ENCODE measurements around the gene IL17C.

DNA sequence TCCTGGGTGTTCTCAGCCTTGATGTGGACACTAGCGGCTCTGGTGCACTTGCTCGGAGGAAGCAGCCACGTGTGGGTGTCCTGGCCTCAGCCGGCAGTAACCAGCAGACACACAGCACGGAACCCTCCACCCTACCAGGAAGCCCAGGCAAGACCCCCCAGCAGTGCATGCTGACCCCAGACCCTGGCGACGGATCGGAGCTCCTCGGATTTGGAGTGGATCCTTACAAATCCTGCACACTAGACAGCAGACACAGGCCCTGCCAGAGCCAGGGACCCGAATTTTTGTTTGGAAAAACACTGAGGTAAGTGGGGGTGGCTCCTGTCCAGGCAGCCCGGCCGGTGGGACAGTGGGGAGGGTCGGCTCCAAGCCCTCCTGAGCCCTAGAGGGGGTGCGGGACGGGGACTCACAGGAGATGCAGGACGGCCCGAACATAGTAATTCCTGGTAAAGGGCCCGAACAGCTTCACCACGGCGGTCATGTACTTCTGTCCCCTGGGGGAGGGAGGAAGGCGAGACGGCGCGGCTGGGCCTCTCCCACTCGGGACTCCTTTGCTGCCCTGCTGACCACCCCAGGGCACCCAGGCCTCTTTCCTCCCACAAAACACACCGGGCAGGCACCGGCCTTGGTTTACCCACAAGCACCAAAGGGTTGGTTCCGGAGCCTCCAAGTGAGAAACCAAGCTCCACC is 8.1 kb downstream of the IL17C start:
- TF ChIP-seq, protein P1, sequence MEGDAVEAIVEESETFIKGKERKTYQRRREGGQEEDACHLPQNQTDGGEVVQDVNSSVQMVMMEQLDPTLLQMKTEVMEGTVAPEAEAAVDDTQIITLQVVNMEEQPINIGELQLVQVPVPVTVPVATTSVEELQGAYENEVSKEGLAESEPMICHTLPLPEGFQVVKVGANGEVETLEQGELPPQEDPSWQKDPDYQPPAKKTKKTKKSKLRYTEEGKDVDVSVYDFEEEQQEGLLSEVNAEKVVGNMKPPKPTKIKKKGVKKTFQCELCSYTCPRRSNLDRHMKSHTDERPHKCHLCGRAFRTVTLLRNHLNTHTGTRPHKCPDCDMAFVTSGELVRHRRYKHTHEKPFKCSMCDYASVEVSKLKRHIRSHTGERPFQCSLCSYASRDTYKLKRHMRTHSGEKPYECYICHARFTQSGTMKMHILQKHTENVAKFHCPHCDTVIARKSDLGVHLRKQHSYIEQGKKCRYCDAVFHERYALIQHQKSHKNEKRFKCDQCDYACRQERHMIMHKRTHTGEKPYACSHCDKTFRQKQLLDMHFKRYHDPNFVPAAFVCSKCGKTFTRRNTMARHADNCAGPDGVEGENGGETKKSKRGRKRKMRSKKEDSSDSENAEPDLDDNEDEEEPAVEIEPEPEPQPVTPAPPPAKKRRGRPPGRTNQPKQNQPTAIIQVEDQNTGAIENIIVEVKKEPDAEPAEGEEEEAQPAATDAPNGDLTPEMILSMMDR (conservative IDR thresholded peaks at IDR 0.05; ENCODE audit: low read depth, low read length): no peak
- no peak for TF ChIP-seq EZH2 (IDR thresholded peaks at IDR 0.05; ENCODE audit: low read length, unreplicated experiment)
- no peak for TF ChIP-seq EZH2phosphoT487 (IDR thresholded peaks at IDR 0.05; ENCODE audit: borderline replicate concordance, low read length)
